ENCODE results near the gene CST5.

GRCh38 chr20:23875606-23876237 lies 3.8 kb downstream of the CST5 start:
- TF ChIP-seq ZNF140 (tag by site-specific recombination; IDR thresholded peaks at IDR 0.05) (no peak), ZFP3 (tag by site-specific recombination; IDR thresholded peaks at IDR 0.05; ENCODE audit: low read depth) (no peak), ZIC2 (tag by site-specific recombination; IDR thresholded peaks at IDR 0.05) (peak; percentile 92), ZNF670 (tag by site-specific recombination; IDR thresholded peaks at IDR 0.05; ENCODE audit: low read depth) (no peak), HOXC10 (CRISPR knock-in tag; IDR thresholded peaks at IDR 0.05) (no peak), ZNF274 (IDR thresholded peaks at IDR 0.05; ENCODE audit: low read length) (no peak), ZNF274 (tag by site-specific recombination; IDR thresholded peaks at IDR 0.05; ENCODE audit: borderline replicate concordance) (no peak), ZSCAN5A (tag by site-specific recombination; IDR thresholded peaks at IDR 0.05) (no peak)
- TF ChIP-seq, protein P1, sequence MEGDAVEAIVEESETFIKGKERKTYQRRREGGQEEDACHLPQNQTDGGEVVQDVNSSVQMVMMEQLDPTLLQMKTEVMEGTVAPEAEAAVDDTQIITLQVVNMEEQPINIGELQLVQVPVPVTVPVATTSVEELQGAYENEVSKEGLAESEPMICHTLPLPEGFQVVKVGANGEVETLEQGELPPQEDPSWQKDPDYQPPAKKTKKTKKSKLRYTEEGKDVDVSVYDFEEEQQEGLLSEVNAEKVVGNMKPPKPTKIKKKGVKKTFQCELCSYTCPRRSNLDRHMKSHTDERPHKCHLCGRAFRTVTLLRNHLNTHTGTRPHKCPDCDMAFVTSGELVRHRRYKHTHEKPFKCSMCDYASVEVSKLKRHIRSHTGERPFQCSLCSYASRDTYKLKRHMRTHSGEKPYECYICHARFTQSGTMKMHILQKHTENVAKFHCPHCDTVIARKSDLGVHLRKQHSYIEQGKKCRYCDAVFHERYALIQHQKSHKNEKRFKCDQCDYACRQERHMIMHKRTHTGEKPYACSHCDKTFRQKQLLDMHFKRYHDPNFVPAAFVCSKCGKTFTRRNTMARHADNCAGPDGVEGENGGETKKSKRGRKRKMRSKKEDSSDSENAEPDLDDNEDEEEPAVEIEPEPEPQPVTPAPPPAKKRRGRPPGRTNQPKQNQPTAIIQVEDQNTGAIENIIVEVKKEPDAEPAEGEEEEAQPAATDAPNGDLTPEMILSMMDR (tag by site-specific recombination; IDR thresholded peaks at IDR 0.05): no peak
- TF ChIP-seq, protein P2, sequence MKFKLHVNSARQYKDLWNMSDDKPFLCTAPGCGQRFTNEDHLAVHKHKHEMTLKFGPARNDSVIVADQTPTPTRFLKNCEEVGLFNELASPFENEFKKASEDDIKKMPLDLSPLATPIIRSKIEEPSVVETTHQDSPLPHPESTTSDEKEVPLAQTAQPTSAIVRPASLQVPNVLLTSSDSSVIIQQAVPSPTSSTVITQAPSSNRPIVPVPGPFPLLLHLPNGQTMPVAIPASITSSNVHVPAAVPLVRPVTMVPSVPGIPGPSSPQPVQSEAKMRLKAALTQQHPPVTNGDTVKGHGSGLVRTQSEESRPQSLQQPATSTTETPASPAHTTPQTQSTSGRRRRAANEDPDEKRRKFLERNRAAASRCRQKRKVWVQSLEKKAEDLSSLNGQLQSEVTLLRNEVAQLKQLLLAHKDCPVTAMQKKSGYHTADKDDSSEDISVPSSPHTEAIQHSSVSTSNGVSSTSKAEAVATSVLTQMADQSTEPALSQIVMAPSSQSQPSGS (tag by site-specific recombination; IDR thresholded peaks at IDR 0.05; ENCODE audit: low read depth): no peak

Measured in HEK293 (cell line).